NB4 (cell line): ENCODE results near the gene TFCP2L1.

Experiments
- DNase-seq: peaks from one replicate; pipeline ENCODE4 v3.0.0; 2010; ENCODE audit warnings: low read depth
- H3K4me3 ChIP-seq: one replicate; pipeline ENCODE4 v1.5.1; 2011; ENCODE audit warnings: mild to moderate bottlenecking, low read depth, low read length, moderate library complexity
- CTCF ChIP-seq: IDR thresholded peaks from one replicate; pipeline ENCODE4 v1.5.1; 2012; ENCODE audit warnings: low read depth, low read length
- MAX ChIP-seq: IDR thresholded peaks from 2 replicates; pipeline ENCODE4 v1.6.1; 2011; ENCODE audit warnings: low read depth, low read length
- MYC ChIP-seq: IDR thresholded peaks from 2 replicates; pipeline ENCODE4 v1.6.1; 2011; ENCODE audit warnings: low read depth, low read length
- POLR2A ChIP-seq: IDR thresholded peaks from 2 replicates; pipeline ENCODE4 v1.6.1; 2011; ENCODE audit warnings: mild to moderate bottlenecking; ENCODE audit not compliant: insufficient read length; ENCODE audit errors: extremely low read depth

Gene TFCP2L1

GRCh38 chr2:121246704-121247255, 38.2 kb downstream of the TFCP2L1 start:
- no peak overlapping the region for H3K4me3 ChIP-seq
- no peak for DNase-seq
- no peak for TF ChIP-seq CTCF
- TF ChIP-seq MYC = no peak
- TF ChIP-seq MAX = no peak
- no peak for TF ChIP-seq POLR2A

GRCh38 chr2:121245913-121246312, 39.1 kb downstream of the TFCP2L1 start:
- no peak overlapping the region for H3K4me3 ChIP-seq
- no peak for DNase-seq
- TF ChIP-seq POLR2A = no peak
- TF ChIP-seq MYC = no peak
- TF ChIP-seq MAX = no peak
- TF ChIP-seq CTCF = no peak

DNA sequence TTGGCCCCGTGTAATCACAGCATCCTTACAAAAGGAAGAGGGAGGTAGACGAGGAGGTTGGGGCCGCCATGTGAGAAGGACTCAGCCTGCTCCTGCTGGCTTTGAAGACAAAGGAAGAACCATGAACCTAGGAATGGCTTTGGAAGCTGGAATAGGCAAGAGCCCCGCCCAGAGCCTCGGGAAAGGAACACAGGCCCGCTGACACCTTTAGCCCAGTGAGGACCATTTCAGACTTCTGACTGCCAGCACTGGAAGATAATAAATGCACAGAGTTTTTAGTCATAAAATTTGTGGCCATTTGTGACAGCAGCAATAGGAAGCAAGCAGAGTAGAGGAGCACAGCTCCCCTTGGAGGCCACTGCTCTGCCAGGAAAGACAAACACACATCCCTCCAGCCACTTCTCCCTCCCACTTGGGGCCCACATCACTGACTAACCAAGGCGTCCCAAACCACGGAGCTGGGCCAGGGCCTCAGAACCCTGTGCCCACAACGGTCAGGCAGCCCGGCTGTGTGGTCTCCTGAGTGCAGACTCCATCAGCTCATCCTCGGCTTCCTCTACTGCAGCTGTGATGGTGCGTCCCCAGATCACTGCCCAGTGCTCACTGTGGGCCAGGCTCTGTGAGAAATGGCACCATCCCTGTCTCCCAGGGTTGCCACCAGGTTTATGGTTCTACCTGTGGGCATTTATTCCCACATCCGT, 39.7 kb downstream of the TFCP2L1 start:
- H3K4me3 ChIP-seq = no peak overlapping the region
- TF ChIP-seq POLR2A = no peak
- TF ChIP-seq MAX = no peak
- TF ChIP-seq MYC = no peak
- no peak for TF ChIP-seq CTCF
- DNase-seq = no peak

GRCh38 chr2:121244616-121245015, 40.4 kb downstream of the TFCP2L1 start:
- no peak overlapping the region for H3K4me3 ChIP-seq
- no peak for TF ChIP-seq POLR2A
- TF ChIP-seq MYC = no peak
- no peak for TF ChIP-seq MAX
- no peak for TF ChIP-seq CTCF
- DNase-seq = no peak

DNA sequence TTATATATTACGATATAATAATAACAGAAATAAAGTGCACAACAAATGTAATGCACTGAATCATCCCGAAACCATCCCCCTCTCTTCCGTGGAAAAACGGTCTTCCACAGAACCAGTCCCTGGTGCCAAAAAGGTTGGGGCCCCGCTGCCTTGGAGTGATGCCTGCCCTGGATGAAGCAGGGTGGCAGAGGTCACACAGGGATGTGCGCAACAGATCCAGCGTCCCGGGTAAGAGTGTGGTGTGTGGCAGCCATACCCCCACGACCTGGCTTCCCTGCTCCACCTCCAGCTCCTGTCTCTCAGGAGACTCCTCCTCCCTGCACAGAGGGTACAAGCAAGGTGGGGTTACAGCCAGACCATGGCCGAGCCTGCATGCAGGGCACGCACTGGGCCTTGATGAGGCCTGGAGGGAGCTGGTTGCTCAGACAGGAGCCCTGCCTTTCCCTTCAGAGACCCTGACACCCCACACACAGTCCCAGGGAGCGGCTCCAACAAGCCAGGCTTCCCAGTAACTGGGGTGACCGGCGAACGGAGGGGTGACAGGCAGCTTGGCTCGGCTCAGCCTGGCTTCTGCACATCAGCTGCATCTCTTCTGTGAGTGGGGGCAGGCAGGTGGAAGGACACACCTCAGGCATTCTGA, 41.1 kb downstream of the TFCP2L1 start:
- no peak overlapping the region for H3K4me3 ChIP-seq
- TF ChIP-seq MAX (no peak), MYC (no peak), CTCF (no peak), POLR2A (no peak)
- no peak for DNase-seq
